NB4 (cell line): ENCODE data around the gene KIF1B.

Experiments used
- CTCF ChIP-seq: IDR thresholded peaks from one replicate; pipeline ENCODE4 v1.5.1; 2012; ENCODE audit warnings: low read depth, low read length
- MAX ChIP-seq: IDR thresholded peaks from 2 replicates; pipeline ENCODE4 v1.6.1; 2011; ENCODE audit warnings: low read depth, low read length
- MYC ChIP-seq: IDR thresholded peaks from 2 replicates; pipeline ENCODE4 v1.6.1; 2011; ENCODE audit warnings: low read depth, low read length
- POLR2A ChIP-seq: IDR thresholded peaks from 2 replicates; pipeline ENCODE4 v1.6.1; 2011; ENCODE audit warnings: mild to moderate bottlenecking; ENCODE audit not compliant: insufficient read length; ENCODE audit errors: extremely low read depth

DNA sequence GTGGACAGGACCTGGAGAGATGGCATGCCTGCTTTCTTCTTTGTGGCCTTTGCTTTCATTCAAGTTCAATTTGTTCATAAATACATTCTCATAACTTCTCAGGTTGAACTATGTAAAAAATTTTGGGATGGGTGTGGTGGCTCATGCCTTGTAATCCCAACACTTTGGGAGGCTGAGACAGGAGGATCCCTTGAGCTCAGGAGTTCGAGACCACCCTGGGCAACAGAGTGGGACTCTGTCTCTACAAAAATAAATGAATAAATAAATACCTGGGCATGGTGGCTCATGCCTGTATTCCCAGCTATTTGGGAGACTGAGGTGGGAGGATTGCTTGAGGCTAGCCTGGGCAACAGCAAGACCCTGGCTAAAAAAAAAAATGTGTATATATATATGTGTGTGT lies 2.1 kb downstream of the KIF1B start:
- TF ChIP-seq POLR2A: no peak
- TF ChIP-seq CTCF: no peak
- TF ChIP-seq MAX: no peak
- TF ChIP-seq MYC: no peak
